Mammary epithelial cell (primary cell): ENCODE results near the gene GJB2.

ENCODE experiments used
- CTCF ChIP-seq, 2 donors: IDR thresholded peaks in 1 of 2; conservative IDR thresholded peaks in 1 of 2; 2 replicates each; pipeline ENCODE4 v1.5.1; 2011 to 2012; ENCODE audit warnings: inconsistent platforms in 2 of 2, low read length in 2 of 2, mild to moderate bottlenecking in 2 of 2, control low read depth in 1 of 2, low read depth in 1 of 2; ENCODE audit not compliant: insufficient read depth in 1 of 2; ENCODE audit errors: extremely low read depth in 1 of 2
- EZH2 ChIP-seq: IDR thresholded peaks from 2 replicates; pipeline ENCODE4 v1.6.1; 2012; ENCODE audit warnings: low read length, inconsistent platforms, borderline replicate concordance

GRCh38 chr13:20232556-20233277, 40.0 kb upstream of the GJB2 start:
- no peak for TF ChIP-seq EZH2
- TF ChIP-seq CTCF (conservative IDR thresholded peaks at IDR 0.05 in 1 of 2, IDR thresholded peaks at IDR 0.05 in 1 of 2; ENCODE audit: extremely low read depth in 1 of 2, insufficient read depth in 1 of 2, low read depth in 1 of 2, low read length in 2 of 2): no peak
